SIG-M5 treated with dmso at 0.1 percent for 504 hours (cell line): Measurements from ENCODE around the gene CAB39L.

Experiments
- DNase-seq: peaks from one replicate; lab custom pipeline; 2025; ENCODE audit not compliant: unreplicated experiment; lab: John Stamatoyannopoulos, UW

The CAB39L gene

DNA sequence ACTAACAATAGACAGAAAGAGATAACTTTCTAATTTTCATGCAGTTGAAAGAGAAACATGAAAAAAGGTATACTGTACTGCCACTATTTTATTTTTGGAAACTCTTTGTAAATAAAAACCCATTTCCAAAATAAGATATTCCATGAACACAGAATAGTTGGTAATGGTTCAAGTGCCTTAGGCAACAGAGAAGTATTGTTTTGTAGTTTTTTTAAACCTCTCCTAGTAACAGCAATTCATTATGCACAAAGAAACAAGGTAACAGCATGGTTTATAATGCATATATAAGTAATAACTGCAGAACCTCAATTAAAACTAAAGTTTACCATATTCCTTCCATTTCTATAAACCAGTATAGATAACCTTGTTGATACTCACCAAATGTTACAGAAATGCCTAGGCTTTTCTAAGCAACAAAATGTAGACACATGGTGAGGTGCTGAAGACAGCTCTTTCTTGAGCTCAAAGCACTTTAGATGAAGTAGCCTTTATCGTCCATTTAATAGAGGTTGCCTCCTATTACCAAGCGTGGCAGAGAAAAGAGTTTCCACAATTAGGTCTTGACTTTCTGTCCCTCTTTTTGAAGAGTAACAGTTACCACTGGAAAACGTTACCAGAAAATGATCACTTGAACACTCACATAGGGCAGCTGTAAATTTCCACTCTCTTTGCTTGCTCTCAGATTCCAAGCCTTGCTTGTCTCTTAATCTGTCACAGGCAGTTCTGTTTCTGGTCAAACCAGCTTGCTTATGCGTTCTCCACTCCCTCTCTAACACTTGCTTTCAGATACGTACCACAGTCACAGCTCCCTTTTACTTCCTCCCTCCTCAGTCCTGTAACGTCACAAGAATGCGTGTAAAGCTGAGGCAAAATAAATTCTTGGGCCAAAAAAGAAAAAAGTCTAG lies 42.9 kb downstream of the CAB39L start:
- peak; percentile 59 for DNase-seq

DNA sequence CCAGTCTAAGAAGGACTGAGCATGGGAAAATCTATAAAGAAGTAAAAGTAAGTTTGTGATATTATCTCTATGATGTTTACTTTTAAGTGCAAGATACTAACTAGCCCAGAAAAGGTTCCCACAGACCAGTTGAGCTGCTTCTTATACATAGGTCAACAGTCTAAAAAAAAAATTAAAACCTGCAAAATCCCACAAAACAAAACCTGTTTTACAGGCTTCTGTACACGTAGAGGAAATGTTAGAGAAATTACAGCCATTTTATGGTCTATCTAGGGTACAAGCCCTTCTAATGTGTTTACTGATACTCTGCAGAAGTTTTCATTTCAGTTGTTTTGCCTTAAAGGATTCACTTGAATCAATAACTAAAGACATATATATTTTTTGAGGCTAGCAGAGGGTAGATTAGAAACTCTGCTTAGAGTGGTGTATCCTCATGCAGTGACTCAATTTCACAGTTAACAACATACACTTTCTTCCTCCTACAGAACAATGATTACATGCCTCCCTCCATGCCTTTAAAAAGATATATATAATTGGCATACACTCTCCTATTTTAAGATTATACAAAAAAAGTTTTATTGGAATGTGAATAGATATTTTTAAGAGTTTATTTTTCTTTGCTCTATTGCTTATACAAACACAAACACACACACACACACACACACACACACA lies 43.9 kb downstream of the CAB39L start:
- peak; percentile 59 for DNase-seq

DNA sequence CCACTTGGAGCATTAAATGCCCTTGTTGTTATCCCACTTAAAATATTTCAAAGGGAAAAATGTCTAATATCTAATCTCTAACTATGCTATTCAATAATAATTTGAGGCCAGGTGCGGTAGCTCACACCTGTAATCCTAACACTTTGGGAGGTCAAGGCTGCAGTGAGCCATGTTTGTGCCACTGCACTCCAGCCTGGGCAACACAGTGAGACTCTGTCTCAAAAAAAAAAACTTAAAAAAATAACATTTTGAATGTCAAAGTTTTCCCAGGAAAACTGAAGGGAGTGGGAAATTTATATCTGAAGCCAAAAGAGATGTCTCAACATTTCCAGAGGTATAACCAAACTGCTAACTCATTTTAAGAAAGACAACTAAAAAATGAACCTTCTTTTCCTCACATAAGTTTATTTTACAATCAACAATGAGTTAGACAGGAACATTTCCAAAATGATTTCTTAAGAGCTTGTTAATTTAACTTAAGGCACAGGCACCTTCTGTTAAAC lies 47.9 kb downstream of the CAB39L start:
- no peak for DNase-seq

DNA sequence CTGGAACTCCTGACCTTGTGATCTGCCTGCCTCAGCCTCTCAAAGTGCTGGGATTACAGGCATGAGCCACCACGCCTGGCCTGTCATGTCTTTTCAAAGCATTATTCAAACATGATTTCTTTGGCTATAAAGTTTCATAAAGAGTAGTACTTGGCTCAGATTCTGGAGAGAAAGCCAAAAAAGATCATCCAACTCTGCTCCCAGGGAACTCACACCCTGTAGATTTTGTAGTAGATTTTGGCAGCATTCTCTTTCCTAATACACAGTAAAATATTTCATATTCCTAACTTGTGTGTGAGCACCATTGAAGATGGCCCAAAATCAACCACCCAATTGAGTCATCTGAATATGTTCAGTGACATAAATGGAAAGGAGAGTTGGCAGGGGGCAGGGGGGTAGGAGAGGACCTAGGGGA lies 48.4 kb downstream of the CAB39L start:
- DNase-seq: no peak

DNA sequence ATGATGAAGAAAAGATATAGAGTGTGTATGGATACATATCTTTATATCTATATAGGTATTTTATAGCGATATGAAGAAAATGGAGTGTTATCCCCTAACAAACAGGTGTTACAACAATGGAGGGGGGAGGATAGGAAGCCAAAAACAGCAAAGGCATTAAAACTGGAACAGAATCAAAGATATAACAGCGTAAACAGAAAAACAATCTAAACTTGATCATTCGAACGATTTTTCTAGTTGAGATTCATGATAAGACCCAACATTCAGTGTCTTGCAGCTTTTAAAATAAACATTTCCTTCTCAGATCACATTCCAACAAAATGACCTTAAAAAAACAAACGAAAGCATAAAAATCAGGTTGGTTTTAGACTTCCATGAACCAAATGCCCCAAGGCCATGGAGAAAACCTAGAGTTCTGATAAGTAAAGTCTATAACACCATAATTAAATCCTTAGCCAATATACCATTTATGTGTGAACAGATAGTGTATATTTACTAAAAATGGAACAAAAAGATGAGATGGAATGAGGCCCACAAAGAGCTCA lies 55.7 kb downstream of the CAB39L start:
- DNase-seq: no peak

DNA sequence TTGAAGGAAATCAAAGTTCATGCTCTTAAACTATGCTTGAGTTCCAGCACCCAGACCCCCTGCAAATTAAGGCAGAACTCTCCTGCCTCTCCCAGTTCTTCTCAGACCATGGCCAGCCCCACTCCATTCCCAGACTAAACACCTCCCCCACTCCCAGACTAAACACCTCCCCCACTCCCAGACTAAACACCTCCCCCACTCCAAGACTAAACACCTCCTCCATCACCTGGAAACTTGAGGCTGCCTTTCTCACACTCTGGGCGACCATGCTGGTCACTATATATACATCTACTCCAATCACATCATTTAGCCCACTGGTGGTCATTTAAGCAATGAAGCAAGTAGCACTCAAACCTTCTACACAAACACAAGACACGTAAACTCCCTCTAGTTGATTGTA lies 57.2 kb downstream of the CAB39L start:
- no peak for DNase-seq

DNA sequence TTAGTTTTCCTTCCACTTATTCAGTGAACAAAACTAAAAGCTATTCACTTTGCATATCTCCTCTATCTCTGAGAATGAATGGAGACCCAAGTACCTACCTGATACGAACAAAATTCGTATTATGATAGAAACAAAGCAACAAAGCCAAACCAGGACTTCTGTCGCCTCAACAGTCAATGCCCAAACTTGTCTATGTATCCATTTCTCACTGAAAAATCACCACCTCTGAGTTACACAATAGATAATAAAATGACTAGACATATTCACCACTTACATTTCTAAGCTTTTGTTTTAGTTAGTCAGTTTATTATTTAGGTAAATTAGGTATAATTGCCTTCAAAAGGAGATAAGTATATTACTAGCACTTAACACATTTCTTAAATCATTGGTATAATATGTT lies 67.7 kb downstream of the CAB39L start:
- DNase-seq: no peak

DNA sequence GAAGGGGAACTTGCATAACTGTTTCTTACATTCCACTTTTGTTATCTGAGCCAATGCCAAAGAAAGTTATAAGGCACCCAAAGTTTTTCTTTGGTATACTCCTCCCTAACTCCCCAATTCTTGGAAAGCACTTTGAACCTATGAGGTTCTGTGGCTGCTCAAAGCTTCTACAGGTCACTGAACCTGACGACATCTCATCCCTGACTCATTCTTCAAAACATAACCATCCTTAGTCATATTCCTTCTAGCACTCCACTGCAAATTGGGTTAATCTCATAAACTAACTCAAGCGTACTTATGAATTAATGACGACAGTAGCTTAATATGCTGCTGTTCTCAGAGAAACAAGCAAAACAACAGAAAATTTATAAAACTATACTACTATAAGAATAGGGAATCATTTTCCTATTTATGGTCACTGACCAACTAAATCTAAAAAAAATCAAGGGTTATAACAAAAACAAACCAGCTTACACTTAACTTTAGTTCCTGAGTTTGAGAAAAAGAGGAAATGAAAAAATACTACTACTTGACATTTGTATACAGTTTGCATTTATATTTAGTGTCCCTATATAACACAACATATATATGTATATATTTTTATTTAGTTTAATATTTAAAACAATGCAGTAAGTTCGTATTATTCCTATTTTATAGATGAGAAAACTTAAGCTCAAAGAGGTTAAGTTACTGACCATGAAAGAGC lies 69.1 kb downstream of the CAB39L start:
- DNase-seq: no peak

DNA sequence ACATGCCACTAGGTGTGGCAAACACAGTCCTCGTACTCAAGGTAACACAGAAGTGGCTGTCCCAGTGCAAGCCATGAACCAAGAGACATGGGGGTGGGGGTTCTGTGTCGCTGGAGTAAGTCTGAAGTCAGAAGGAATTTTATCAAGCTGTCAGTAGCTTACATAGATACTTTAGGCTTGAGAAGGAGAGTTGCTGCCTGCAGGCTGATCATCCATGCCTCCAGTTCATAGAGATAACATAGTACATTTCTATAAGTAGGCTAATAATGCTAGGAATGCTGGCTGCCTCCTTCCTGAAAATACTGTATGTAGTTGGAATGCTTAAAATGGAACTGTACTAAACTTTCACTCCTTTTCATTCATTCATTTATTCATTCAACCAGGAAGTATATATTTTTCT lies 70.1 kb downstream of the CAB39L start:
- no peak for DNase-seq

DNA sequence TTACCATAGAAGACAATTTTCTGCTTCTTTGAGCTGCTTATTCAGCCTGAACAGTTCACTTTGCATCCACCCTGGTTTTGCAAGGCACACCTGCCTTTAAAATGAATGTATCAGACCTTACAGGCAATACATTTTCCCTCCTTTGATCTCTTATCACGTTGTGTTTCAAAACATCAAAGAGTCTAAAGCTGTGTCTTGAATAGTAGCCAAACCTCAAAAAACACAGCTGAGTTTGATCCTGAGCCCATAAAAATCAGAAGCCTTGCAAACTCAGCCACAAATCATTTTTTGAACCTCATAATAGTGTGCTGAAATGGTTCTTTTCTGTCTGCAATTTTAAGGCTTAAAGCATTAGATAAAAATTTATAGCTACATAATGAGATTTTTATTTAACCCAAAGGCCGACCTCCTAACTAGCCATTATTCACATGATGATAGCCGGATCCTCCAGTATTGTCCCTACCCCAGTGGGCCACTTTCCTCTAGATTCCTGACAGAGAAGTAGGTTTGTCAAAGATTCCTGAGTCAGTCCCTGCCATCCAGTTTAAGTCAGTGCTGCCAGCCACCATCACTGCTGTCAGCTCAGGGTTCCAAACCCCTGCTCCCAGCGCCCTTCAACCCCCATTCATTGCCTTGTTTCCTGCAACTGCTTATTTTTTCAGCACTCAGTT lies 71.8 kb downstream of the CAB39L start:
- DNase-seq: no peak

DNA sequence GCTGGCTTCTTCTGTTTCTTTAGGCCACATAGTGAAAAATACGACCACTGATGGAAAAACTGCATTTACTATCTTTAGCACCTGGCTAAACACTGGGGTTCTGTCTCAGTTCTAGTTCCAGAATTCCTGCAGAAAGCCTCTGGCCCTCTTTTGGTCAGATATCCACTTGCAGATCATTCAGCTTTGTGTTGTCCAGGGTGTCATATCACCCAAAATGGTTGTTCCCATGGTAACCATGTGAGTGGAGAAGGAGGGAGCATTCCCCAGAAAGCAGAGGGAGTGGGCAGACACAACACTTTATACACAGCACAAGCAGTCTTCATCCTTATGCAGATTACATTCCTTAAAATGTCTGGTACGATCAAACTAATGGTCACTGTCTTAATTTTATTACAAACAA lies 73.5 kb downstream of the CAB39L start:
- DNase-seq: no peak

DNA sequence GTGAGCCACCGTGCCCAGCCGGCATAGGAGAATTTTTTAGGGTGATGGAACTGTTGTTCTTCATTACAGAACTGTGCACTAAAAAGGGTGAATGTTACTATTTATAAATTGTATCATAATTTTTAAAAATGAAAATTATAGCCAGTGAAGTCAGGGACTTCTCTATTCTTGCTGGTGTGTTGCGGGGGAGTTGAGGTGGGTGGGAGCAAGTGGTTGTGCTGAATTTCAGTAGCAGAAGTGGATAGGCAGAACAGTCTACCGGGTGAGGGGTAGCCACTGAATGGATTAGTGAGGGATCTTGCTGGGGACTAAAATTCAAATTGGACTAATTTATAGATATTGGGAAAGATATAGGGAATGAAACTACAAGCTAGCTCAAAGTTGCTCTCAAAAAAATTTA lies 74.0 kb downstream of the CAB39L start:
- DNase-seq: peak; percentile 3

DNA sequence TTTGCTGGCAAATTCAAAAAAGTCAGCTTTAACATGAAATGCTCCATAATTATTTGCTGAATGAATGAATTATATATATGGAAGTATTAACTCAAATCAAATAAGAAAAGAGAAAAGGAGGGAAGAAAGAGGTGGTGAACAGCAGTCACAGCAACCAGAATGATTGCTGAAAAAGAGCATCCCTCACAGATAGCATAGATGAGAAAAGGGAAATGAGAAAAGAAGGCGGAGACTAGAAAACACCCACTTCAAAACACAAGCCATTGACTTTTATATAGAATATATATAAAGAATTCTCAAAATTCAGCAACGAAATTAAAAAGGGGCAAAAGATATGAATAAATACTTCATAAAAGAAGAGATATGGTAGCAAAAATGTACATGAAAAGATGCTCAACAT lies 75.2 kb downstream of the CAB39L start:
- DNase-seq: peak; percentile 32

DNA sequence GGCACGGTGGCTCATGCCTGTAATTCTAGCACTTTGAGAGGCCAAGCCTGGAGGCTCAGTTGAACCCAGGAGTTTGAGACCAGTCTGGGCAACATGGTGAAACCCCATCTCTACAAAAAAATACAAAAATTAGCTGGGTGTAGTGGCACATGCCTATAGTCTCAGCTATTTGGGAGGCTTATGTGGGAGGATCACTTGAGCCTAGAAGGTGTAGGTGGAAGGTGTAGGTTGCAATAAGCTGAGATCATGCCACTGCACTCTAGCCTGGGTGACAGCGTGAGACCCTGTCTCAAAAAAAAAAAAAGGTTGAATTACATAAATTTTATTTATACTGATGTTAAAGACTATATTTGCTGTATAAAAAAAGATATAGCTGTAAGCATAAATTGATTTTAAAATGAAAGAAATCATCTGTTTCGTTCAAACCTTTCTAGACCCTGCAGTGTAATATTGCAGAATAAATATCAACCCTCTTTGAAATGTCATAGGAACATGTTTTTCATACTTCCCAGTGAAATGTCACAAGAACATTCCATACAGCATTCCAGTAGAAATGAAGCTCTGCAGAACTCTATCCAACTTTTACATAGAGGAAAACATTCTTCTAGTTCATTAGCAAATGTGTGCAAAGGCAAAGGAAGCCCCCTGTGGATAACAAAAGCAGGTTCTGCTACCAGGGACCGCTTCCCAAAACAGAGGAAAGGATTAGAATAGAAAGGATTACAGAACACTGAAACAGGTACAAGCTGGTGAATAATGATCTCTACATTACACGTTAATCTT lies 76.0 kb downstream of the CAB39L start:
- no peak for DNase-seq

DNA sequence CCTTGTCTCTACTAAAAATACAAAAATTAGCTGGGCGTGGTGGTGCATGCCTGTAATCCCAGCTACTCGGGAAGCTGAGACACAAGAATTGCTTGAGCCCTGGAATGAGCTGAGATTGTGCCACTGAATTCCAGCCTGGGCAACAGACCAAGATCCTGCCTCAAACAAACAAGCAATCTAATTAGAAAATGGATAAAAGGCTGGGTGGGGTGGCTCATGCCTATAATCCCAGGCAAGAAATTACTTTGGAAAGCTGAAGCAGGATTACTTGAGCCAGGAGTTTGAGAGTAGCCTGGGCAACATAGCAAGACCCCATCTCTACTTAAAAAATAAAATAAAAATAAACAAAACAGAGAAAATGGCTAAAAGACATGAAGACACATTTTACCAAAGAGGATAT lies 77.0 kb downstream of the CAB39L start:
- DNase-seq: no peak

DNA sequence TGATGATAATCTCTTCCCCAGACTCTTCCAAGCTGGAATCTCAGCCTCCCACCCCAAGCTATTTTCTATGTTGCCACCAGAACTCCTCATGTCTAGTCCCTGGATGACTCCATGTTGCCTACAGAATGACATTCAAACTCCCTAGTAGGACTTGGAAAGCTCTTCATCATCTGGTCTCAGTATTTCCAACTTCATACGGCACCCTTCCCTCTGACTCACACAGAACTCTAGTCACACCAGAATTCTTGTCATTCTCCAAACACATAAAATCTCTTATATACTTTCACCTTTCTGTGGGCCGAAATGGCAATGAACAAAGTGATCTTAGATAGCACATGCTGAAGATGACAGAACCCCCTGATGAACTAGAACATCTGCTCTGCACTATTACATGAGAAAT lies 86.2 kb downstream of the CAB39L start:
- no peak for DNase-seq

DNA sequence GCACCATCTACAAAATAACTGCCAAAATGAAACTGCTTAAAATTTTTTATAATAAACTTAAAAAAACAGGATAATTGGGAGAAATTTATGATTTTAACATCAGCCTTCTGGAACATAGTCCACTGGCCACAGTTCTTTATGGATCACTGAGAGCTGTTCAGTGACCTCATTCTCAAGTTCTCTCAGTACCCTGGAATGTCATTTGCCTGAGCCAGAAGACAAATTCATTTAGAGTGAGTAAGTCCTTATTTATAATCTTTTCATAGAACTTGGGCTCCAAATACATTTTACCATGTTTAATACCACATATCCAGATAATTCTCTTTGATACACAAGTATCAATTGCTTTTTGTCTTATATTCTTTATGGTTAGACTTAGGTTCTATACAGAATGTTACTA lies 87.6 kb downstream of the CAB39L start:
- DNase-seq: no peak

DNA sequence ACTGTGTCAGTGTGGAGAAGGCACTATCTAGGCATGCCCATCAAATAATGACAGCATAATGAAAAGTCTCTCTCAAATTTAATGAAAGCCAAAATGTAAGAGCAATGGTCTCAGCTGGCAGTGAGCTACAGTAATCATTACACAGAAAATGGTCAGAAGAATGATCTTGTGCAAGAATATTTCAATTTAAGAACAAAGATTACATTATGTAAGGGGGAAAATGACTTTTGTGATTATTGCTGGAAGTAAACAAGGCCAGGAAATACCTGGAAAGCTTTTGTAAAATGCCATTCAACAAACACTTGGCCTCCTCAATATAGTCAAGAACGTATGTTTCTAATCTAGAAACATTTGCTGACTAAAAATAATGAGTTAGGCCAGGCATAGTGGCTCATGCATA lies 89.1 kb downstream of the CAB39L start:
- no peak for DNase-seq

DNA sequence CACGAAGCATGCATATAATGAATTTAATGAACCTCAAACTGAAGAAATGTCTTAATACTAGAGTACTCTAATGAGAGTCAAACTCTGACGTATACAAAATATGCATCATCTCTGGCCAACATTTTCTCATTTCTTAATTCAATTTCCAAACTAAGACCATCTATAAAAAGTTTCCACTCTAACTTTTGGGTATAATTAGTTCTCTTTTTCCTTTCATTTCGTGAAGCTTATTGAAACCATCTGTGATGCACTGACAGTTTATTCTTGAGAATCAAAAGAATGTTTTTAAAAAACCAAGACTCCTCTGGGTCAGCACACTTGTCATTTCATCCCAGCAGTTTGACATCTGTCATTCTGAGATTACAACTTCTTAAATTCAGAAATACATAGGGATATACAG lies 90.0 kb downstream of the CAB39L start:
- DNase-seq: no peak

DNA sequence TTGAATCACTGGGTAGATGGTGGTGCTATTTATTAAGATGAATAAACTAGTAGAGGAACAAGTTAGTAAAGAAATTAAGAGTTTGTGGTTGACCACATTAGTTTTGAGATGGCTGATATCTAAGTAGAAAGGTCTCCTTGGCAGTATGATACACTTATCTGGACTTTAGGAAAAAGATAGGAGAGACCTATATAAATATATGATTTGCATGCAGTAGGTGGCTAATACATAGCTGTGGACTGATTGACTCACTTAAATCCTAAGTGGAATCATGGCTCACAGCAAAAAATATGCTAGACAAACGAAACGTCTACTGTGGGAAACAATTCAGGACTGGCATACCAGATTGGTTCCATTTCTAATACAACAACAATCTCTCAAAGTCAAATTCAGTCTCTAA lies 92.0 kb downstream of the CAB39L start:
- no peak for DNase-seq
